Measurements from ENCODE around the gene IGFLR1. TPM values are rescaled to one million over a fixed set of nuclear protein-coding genes. Genes with fewer than 3 reads are reported as not detected.

IGFLR1 gene, protein sequence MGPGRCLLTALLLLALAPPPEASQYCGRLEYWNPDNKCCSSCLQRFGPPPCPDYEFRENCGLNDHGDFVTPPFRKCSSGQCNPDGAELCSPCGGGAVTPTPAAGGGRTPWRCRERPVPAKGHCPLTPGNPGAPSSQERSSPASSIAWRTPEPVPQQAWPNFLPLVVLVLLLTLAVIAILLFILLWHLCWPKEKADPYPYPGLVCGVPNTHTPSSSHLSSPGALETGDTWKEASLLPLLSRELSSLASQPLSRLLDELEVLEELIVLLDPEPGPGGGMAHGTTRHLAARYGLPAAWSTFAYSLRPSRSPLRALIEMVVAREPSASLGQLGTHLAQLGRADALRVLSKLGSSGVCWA
- 9.7 TPM for polyA plus RNA-seq (2013, experiment 1 of 2)
- polyA plus RNA-seq (2013, experiment 2 of 2): 9.4 TPM

DNA sequence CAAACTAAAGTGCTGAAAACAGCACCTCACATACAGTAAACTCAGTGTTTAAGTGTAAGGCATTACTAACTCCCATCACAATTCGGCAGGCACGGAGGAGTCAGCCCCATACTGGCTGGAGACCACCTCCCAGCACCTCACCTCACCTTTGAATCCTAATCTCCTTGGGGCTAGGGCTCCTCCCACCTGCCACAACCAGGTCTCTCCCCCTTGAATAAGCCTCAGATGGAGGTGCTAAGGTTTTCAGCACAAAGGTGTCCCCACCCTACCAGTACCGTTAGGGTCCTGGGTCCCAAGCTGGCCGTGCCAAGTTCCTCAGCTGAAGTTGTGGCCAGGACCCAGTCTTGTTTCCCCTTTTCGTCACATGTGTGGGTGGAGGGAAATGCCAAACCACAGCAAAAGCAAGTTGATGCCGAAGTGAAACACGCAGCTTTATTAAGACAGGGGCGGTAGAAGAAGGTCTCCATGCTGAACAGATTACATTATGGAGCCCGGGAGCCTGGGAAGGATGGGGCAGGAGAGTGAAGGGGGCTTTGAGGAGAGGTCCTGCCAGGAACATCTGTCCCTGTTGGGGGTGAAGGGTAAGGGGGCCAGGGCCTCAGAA, at the start of gene IGFLR1:
IGFLR1 (minus strand) TSS at position 332 of the 604 bp plus-strand sequence. CDS start 1,272 bp downstream, outside the sequence.
- H3K14ac ChIP-seq (ENCODE audit: low read length): no peak within 1 kb of the TSS
- no peak within 1 kb of the TSS for H2BK120ac ChIP-seq (ENCODE audit: low read depth, low read length)
- peaks cover 22 to 32% of the 10 kb centered on the region in 2 donors for H3K36me3 ChIP-seq (replicated peaks in 1 of 2; ENCODE audit: control insufficient read depth in 2 of 2, insufficient read depth in 2 of 2, low read length in 2 of 2)
- no peak within 1 kb of the TSS for H3K9ac ChIP-seq (ENCODE audit: low read depth, low read length, poor library complexity)
- no peak within 1 kb of the TSS for H4K91ac ChIP-seq (ENCODE audit: low read depth, low read length, poor library complexity)
- H2BK12ac ChIP-seq (ENCODE audit: low read length): no peak within 1 kb of the TSS
- DNase-seq (ENCODE audit: low spot score): no peak
- peak within 1 kb of the TSS in 1 of 2 donors; percentile 63 for H3K4me3 ChIP-seq (ENCODE audit: low read length in 2 of 2)
- no peak within 1 kb of the TSS for H2BK15ac ChIP-seq (ENCODE audit: low read length)
- no peak within 1 kb of the TSS for H3K4ac ChIP-seq (ENCODE audit: low read length)
- H3K4me1 ChIP-seq (ENCODE audit: control insufficient read depth in 2 of 2, insufficient read depth in 1 of 2, low read depth in 1 of 2, low read length in 2 of 2): peaks cover 8 to 14% of the 10 kb centered on the region in 2 donors
- H3K18ac ChIP-seq (ENCODE audit: low read length): no peak within 1 kb of the TSS
- no CpG with 5 or more reads among the region's 9 CpGs for WGBS, 2 donors (ENCODE audit: extremely low coverage in 2 of 2, insufficient read length in 2 of 2, insufficient replicate concordance in 1 of 2)
- peaks cover 8% of the 10 kb centered on the region for H3K79me1 ChIP-seq (ENCODE audit: low read depth, low read length)
- no peak within 1 kb of the TSS for H2AFZ ChIP-seq (ENCODE audit: low read length)
- H3K4me2 ChIP-seq (ENCODE audit: insufficient read depth, low read length, poor library complexity, severe bottlenecking): peak within 1 kb of the TSS; percentile 52
- H4K8ac ChIP-seq (ENCODE audit: low read depth, low read length): no peak within 1 kb of the TSS
- no peaks in the 10 kb centered on the region for H3K27me3 ChIP-seq (ENCODE audit: control insufficient read depth in 3 of 3, insufficient read depth in 3 of 3, low read depth in 1 of 3, low read length in 3 of 3)
- H3K23ac ChIP-seq (ENCODE audit: low read depth, low read length, poor library complexity): no peak within 1 kb of the TSS
- H2BK5ac ChIP-seq (ENCODE audit: low read length): peak within 1 kb of the TSS; percentile 84
- peak within 1 kb of the TSS; percentile 98 for H3K27ac ChIP-seq (replicated peaks; ENCODE audit: low read length)
- H3K9me3 ChIP-seq (replicated peaks in 1 of 2; ENCODE audit: control insufficient read depth in 2 of 2, insufficient read depth in 1 of 2, low read depth in 1 of 2, low read length in 2 of 2): no peaks in the 10 kb centered on the region
- peak within 1 kb of the TSS; percentile 51 for H2AK5ac ChIP-seq (ENCODE audit: low read depth, low read length)

DNA sequence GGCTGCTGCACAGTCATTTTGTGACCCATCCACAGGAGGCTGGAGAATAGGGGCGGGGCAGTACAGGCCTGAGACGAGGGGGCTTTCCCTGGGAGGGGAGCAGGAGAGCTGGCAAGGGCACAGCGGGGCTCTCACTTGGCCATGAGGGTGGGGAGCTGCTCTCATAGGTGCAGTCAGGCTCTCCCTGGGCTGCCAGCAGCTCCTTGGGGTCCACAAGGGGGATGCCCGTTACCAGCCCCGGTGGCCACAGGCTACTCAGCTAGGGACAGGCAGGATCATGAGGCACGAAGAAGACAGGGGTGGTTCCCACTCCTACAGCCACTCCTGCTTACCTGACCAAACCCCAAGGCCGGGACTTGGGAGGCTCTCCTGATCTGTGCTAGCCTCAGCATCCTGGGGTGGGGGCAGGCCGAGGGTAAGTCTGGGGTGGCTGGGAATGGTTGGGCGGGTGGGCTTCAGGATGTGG, 49.6 kb upstream of the IGFLR1 start:
- Histone ChIP-seq H3K18ac (ENCODE audit: low read length) (peak overlapping the region; percentile 80), H2AK5ac (ENCODE audit: low read depth, low read length) (peak overlapping the region; percentile 96), H3K79me1 (ENCODE audit: low read depth, low read length) (peaks cover 1% of the 10 kb centered on the region), H3K23ac (ENCODE audit: low read depth, low read length, poor library complexity) (peak overlapping the region; percentile 43), H2AFZ (ENCODE audit: low read length) (no peak overlapping the region), H3K14ac (ENCODE audit: low read length) (no peak overlapping the region), H3K27ac (replicated peaks; ENCODE audit: low read length) (no peak overlapping the region), H2BK15ac (ENCODE audit: low read length) (no peak overlapping the region), H3K4ac (ENCODE audit: low read length) (no peak overlapping the region), H2BK12ac (ENCODE audit: low read length) (no peak overlapping the region), H3K27me3 (ENCODE audit: control insufficient read depth in 3 of 3, insufficient read depth in 3 of 3, low read depth in 1 of 3, low read length in 3 of 3) (peaks cover 3 to 22% (median 10%) of the 10 kb centered on the region in 3 experiments), H3K4me3 (ENCODE audit: low read length in 2 of 2) (no peak overlapping the region), H3K9ac (ENCODE audit: low read depth, low read length, poor library complexity) (peak overlapping the region; percentile 21), H3K4me2 (ENCODE audit: insufficient read depth, low read length, poor library complexity, severe bottlenecking) (no peak overlapping the region), H3K4me1 (ENCODE audit: control insufficient read depth in 2 of 2, insufficient read depth in 1 of 2, low read depth in 1 of 2, low read length in 2 of 2) (peaks cover 0 to under 1% of the 10 kb centered on the region in 2 donors), H2BK5ac (ENCODE audit: low read length) (peak overlapping the region; percentile 10), H3K36me3 (replicated peaks in 1 of 2; ENCODE audit: control insufficient read depth in 2 of 2, insufficient read depth in 2 of 2, low read length in 2 of 2) (peaks cover 0 to 8% of the 10 kb centered on the region in 2 donors), H3K9me3 (replicated peaks in 1 of 2; ENCODE audit: control insufficient read depth in 2 of 2, insufficient read depth in 1 of 2, low read depth in 1 of 2, low read length in 2 of 2) (no peaks in the 10 kb centered on the region), H4K91ac (ENCODE audit: low read depth, low read length, poor library complexity) (no peak overlapping the region), H4K8ac (ENCODE audit: low read depth, low read length) (no peak overlapping the region), H2BK120ac (ENCODE audit: low read depth, low read length) (no peak overlapping the region)
- no peak for DNase-seq (ENCODE audit: low spot score)
- no CpG with 5 or more reads among the region's 9 CpGs for WGBS, 2 donors (ENCODE audit: extremely low coverage in 2 of 2, insufficient read length in 2 of 2, insufficient replicate concordance in 1 of 2)

DNA sequence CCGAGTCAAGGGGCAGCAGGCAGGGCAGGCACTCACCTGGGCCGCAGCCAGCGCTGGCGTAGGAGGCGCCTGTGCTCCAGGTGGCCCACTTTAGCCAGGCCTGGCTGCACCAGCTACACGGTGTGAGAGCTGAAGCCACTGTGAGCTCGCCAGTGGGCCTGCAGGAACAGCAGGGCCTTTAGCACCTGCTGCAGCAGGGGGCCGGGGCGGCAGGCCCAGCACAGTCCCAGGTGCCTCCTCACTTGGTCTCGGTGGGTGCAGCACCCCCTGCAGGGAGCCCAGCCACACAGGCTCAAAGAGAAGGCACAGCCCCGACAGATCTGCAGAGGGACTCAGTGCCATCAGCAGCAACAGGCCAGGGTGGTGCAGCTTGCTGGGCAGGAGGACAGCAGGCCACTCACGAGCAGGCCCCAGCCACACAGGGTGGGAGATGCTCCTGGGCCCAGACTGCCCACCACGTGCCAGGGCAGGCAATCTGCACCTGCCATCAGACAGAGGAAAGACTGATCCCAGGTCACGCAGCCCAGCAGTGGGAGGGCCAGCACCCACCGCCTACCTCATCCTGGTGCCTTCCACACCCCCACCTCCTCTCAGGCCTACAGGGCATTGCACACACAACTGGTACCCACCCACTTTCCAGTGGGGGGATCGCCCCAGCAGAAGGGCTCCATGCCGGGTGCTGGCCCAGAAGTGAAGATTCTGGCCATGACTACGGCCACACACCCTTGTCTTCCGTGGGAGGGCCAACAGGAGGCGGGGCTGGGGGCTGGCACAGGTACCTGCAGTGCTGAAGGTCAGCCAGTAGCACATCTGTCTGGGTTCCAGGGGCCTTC, 48.9 kb upstream of the IGFLR1 start:
- H4K91ac ChIP-seq (ENCODE audit: low read depth, low read length, poor library complexity): no peak overlapping the region
- H4K8ac ChIP-seq (ENCODE audit: low read depth, low read length): no peak overlapping the region
- peaks cover 0 to 16% (median 4%) of the 10 kb centered on the region in 3 experiments for H3K27me3 ChIP-seq (ENCODE audit: control insufficient read depth in 3 of 3, insufficient read depth in 3 of 3, low read depth in 1 of 3, low read length in 3 of 3)
- H3K4me1 ChIP-seq (ENCODE audit: control insufficient read depth in 2 of 2, insufficient read depth in 1 of 2, low read depth in 1 of 2, low read length in 2 of 2): no peaks in the 10 kb centered on the region
- peak overlapping the region in 1 of 2 donors; percentile 35 for H3K4me3 ChIP-seq (ENCODE audit: low read length in 2 of 2)
- H2AK5ac ChIP-seq (ENCODE audit: low read depth, low read length): peak overlapping the region; percentile 96
- H2BK5ac ChIP-seq (ENCODE audit: low read length): peak overlapping the region; percentile 10
- peak overlapping the region; percentile 86 for H3K9ac ChIP-seq (ENCODE audit: low read depth, low read length, poor library complexity)
- H3K23ac ChIP-seq (ENCODE audit: low read depth, low read length, poor library complexity): peak overlapping the region; percentile 89
- DNase-seq (ENCODE audit: low spot score): no peak
- peak overlapping the region; percentile 89 for H3K14ac ChIP-seq (ENCODE audit: low read length)
- no peak overlapping the region for H2BK15ac ChIP-seq (ENCODE audit: low read length)
- peak overlapping the region; percentile 73 for H2BK12ac ChIP-seq (ENCODE audit: low read length)
- no CpG with 5 or more reads among the region's 20 CpGs for WGBS, 2 donors (ENCODE audit: extremely low coverage in 2 of 2, insufficient read length in 2 of 2, insufficient replicate concordance in 1 of 2)
- H3K36me3 ChIP-seq (replicated peaks in 1 of 2; ENCODE audit: control insufficient read depth in 2 of 2, insufficient read depth in 2 of 2, low read length in 2 of 2): peaks cover 2 to 13% of the 10 kb centered on the region in 2 donors
- no peaks in the 10 kb centered on the region for H3K9me3 ChIP-seq (replicated peaks in 1 of 2; ENCODE audit: control insufficient read depth in 2 of 2, insufficient read depth in 1 of 2, low read depth in 1 of 2, low read length in 2 of 2)
- H3K4me2 ChIP-seq (ENCODE audit: insufficient read depth, low read length, poor library complexity, severe bottlenecking): no peak overlapping the region
- peaks cover 1% of the 10 kb centered on the region for H3K79me1 ChIP-seq (ENCODE audit: low read depth, low read length)
- H2AFZ ChIP-seq (ENCODE audit: low read length): no peak overlapping the region
- no peak overlapping the region for H3K27ac ChIP-seq (replicated peaks; ENCODE audit: low read length)
- H3K4ac ChIP-seq (ENCODE audit: low read length): no peak overlapping the region
- peak overlapping the region; percentile 70 for H3K18ac ChIP-seq (ENCODE audit: low read length)
- no peak overlapping the region for H2BK120ac ChIP-seq (ENCODE audit: low read depth, low read length)

Measured in neuronal stem cell (in vitro differentiated cells).